NCI-H524 (cell line): ENCODE results near the gene HAVCR1.
A peak's percentile ranks its signal among the peaks of the same experiment; 100 is the strongest.
"Not testable (repeated sequence)": the region's sequence is repeated elsewhere in the genome, so short reads cannot be mapped to it uniquely, and the experiment has no call there.

Experiments used
- DNase-seq, 2 experiments: peaks; one replicate each; lab custom pipeline; 2025; lab: John Stamatoyannopoulos, UW

HAVCR1 gene

DNA sequence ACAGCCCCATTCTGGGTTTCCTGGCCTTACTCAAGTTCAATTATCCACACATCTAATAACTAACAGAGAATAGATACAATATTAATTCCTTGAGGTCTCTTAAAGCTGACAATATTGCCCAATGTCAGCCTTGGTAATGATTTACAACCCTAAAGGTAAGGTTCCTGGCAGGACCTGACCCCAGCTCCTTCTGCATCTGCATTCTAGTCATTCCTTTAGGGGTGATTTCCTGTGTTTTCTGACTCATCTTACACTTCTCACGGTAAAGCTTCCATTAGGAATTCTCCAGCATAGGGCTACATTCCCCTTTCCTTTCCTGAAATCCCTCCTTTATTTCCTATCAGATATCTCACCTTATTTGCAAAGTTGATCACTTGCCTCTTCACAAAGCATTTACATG is 9.3 kb downstream of the HAVCR1 start:
- no peak for DNase-seq

DNA sequence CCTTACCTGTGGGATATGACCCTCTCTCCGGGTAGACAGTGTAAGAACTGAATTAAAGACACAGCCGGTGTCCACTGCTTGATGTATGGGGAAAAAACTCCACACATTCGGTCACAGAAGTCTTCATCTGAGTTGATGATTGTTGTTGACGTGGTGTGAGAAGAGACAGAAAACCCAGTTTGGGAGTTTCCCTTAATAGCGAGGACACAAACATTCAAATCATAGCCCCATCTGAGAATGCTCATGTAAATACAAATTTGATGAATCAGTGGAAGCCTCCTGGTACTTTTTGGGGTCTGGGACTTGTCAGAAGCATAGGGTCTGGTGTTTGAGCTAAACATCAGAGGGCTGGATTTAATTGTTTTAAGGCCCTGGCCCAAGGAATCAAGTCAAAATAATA is 11.0 kb downstream of the HAVCR1 start:
- DNase-seq, result no peak

DNA sequence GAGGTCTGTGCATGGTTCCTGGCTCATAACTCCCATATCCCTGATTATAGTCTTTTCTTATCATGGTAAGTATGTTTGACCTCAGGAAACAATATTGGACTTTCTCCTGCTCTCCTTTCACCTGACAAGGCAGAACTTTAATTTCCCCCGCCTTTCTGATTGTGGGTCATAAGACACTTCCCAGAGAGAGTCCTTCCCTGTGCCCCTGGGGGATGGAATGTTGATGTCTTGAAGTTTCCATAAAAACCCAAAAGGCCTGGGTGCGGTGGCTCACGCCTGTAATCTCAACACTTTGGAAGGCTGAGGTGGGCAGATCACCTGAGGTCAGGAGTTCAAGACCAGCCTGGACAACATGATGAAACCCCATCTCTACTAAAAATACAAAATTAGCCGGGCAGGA is 11.9 kb downstream of the HAVCR1 start:
- DNase-seq, result not testable (repeated sequence)

DNA sequence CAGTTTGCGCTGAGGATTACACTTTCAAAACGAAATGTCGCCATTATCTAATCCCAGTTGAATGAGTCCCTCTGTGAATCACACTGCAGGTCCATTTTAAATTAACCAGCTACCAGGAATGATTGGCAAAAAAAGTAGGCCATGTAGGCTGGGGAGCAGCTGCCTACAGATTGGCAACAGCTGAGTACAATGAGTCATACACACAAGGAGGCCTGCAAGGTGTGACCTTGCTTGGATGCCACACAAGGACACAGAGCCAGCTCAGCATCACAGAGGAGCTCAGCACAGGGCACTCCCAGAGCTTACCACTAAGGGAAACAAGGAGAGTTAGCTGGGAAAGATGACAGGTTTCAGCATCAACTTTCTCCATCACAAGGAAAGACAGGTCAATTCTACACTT is 12.9 kb downstream of the HAVCR1 start:
- DNase-seq, result peak in 1 of 2 experiments; percentile 61

DNA sequence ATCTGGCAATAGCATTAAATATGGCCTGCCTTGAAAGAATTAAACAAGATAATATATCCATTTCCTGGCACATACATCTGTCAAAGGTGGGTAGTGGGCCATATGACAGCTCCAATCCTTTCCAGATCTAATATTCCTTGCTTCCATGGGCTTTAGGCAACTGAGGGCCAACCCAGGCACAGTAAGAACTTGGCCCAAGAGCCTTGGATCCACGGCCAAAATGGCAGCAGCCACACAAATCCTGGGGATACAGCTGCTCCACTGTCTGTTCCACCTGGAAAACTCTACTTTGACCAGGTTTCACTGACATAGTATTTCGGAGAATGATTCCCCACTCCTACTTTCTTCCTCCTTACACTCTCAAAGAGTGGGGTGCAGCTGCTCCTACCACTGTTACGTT is 13.3 kb downstream of the HAVCR1 start:
- DNase-seq, result peak in 1 of 2 experiments; percentile 1

DNA sequence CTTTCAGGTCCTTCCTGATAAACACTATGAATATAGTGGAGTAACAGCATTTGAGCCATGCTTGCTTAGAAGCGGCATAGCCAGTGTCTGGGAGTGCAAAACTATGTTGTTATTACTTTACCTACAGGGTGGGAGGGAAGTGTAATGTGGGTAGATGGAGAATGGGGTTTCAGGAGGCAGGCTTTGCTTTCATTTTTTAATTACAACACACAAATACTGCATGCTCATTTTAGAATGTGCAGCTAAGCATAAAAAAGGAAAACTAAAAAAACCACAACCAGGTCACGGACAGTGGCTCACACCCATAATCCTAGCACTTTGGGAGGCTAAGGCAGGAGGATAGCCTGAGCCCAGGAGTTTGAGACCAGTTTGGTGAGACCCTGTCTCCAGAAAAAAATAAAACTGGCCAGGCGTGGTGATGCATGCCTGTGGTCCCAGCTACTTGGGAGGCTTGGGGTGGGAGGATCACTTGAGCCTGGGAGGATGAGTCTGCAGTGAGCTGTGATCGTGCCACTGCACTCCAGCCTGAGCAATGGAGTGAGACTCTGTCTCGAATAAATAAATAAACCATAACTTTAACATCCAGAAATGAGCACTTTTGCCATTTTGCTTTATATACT is 20.2 kb downstream of the HAVCR1 start:
- no peak for DNase-seq

DNA sequence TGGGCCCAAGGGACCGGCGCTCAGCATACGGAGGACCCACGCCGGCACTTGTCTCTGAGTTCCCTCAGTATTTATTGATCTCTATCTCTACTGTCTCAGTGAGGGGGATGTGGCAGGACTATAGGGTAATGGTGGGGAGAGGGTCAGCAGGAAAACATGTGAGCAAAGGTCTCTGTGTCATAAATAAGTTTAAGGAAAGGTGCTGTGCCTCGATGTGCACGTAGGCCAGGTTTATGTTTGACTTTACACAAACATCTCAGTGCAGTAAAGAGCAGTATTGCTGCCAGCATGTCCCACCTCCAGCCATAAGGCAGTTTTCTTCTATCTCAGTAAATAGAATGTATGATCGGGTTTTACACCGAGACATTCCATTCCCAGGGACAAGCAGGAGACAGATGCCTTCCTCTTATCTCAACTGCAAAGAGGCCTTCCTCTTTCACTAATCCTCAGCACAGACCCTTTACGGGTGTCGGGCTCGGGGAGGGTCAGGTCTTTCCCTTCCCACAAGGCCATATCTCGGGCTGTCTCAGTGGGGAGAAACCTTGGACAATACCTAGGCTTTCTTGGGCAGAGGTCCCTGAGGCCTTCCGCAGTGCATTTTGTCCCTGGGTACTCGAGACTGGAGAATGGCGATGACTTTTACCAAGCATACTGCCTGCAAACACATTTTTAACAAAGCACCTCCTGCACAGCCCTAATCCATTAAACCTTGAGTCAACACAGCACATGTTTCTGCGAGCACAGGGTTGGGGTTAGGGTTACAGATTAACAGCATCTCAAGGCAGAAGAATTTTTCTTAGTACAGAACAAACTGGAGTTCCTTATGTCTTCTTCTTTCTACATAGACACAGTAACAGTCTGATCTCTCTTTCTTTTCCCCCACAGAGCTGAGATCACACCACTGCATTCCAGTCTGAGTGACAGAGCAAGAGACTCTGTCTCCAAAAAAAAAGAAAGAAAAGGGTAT is 24.5 kb downstream of the HAVCR1 start:
- DNase-seq, result peak; percentile 71 to 85

DNA sequence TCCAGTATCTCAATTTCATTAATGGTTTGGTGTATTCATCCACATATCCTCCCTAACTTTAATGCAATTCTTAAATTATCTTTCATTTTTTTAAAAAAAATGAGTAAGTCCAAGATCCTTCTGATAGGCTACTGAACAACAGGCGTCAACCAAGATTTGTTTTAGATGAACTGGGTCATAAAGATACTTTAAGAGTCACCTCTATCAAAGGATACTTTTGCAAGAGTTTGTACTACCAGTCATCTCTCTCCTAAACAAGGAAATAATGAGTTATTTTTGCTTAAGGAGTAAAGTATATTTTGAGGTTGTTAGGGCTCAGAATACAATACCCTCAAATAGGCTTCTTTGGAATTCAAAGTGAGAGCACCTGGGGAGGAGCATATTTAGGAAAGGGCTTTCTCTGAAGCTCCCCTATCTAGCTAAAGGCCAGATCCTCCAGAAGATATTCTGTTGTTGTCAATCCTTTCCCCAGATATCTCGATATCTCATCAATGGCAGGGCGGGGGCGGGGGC is 25.8 kb downstream of the HAVCR1 start:
- no peak for DNase-seq

DNA sequence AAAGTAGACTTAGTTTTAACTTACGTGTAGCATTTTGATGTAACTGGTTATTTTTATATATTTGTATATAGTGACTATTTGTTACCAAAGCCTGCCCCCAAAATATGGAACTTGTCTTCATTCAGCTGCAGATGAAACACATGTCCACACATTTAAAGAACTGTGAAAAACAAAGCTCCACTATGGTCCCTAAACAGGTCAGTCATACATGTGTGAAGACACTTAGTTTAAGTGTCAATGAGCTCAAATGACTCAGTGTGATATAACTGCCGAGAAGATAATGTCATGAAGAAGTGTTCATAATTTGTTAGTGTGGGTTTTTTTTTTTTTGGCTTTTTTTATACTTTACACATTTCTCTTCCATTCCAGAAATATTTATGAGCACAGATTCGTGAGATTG is 28.2 kb downstream of the HAVCR1 start:
- DNase-seq, result no peak

DNA sequence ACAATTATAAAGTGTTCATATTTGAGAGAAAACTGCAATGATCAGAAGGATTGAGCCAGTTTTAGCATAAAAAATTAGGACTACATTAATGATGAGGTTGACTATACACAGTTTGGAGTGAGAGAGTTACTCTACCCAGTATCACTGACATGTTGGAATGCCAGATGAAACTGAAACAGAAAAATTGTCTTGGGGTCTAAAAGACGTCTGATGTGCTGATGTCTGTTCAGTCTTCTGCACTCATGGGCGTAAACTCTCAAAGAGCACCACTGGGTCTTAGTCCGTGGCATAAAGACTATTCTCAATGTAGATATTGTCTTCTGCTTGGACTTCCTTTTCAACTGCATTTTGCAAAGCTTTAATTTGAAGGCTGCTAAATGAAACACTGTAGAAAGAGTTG is 29.5 kb downstream of the HAVCR1 start:
- no peak for DNase-seq

DNA sequence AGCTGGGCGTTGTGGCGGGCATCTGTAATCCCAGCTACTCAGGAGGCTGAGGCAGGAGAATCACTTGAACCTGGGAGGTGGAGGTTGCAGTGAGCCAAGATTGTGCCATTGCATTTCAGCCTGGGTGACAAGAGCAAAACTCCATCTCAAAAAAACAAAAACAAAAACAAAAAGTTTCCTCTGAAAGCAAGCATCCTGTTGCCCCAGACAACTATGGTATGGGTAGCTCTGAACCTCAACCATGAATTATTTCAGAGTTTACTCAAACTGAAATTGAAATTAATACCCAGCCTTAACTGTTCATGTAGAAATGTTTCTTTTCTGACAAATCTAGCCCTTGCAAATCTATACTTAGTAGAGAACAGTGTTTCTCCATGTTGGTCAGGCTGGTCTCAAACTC is 31.3 kb downstream of the HAVCR1 start:
- not testable (repeated sequence) for DNase-seq

DNA sequence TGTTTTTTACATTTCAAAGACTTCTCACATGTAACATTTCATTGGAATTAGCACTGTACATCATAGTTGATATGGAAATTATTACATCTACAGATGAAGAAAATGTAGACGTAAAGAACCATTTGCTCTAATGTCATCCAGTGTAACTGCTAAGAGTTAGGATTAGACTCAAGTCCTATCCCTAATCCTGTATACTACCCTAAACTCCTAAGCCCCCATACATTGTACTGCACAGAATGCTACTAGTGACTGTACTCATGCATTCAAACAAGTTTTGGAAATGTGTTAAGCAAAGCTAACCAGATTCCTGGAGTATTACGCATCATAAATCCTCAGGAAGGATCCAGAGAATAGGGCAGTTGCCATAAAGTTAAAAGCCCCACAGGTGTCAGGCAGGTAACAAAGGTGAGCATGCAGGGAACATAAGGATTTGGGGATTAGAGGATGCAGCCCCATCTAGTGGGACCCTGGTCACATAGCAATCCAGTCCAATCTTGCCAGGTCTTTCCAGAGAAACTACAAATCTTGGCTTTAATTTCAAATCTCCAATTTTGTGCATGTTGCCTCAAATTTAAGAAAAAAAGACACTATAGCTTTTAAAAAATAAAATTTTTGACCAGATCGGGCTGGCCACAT is 32.0 kb downstream of the HAVCR1 start:
- DNase-seq, result peak in 1 of 2 experiments; percentile 35

DNA sequence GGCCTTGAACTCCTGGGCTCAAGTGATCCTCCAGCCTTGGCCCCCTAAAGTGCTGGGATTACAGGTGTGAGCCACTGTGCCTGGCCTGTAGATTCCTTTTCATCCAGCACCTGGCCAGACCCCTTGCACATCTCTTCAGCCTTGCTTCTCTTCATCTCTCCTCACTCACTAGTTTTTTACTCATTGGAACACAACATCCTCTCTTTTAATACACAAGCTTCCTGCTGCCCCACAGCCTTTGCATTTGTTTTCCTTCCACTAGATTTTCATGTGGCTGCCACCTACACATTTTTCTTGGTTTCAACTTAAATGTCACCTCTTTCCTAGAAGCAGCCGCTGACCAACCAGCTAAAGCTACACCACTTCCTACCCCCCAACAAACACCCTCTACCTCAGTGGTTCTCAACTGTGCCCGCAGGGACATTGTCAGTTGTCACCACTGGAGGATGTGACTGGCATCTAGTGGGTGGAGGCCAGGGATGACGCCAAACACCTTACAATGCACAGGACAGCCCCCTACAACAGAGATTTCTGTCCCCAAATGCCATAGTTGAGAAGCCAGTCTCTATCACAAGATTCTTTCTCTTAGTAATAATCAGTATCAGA is 33.7 kb downstream of the HAVCR1 start:
- no peak for DNase-seq

DNA sequence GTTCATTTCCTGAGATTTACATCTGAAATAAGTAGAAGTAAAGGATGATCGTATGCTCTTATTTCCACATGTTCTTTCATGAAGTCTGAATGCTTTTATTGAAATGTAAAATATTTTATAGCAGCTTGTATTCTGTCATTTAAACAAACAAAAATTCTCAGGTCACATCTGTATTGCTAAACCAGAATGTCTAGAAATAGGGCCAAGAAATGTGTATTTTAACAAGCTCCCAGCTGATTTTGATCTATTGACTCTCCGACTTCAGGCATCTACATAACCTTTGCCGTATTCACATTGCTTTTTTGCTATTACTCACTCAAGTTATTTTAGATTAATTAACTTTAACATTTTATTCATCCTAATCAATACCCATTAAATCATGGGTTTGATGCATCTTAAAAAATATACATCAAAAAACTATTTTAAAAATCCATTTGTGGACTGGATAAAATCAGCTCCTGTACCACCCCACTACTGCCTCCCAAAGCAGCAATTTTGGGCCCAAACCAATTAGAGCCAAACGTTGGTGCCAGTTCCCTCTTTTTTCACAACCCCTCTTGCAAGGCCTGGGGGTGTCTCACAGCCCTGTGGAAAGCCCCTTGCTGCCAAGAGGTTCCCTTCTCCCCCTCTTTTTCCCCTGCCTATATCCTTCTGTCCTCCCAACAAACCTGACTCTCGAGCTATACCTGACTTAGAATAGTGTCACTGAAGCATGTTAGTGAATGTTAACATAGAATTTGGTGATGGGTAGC is 34.5 kb downstream of the HAVCR1 start:
- DNase-seq, result no peak

DNA sequence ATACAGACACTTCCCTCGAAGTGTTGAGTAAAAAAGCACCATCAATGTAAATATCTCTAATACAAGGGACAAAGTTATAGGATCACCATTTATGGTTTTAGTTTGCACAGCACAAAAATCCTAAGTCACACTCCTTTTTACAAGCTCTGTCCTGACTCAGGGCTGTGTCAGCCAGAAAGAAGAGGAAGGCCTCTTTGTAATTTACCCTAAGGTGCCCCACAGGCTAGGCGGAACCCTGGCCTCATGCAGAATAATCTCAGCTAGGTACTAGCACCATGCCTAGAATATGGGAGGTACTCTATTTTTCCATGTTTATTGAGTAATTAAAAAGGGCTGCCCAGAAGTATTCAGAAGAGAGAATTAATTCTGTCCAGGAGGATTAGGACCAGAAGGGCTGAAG is 36.9 kb downstream of the HAVCR1 start:
- DNase-seq, result no peak

DNA sequence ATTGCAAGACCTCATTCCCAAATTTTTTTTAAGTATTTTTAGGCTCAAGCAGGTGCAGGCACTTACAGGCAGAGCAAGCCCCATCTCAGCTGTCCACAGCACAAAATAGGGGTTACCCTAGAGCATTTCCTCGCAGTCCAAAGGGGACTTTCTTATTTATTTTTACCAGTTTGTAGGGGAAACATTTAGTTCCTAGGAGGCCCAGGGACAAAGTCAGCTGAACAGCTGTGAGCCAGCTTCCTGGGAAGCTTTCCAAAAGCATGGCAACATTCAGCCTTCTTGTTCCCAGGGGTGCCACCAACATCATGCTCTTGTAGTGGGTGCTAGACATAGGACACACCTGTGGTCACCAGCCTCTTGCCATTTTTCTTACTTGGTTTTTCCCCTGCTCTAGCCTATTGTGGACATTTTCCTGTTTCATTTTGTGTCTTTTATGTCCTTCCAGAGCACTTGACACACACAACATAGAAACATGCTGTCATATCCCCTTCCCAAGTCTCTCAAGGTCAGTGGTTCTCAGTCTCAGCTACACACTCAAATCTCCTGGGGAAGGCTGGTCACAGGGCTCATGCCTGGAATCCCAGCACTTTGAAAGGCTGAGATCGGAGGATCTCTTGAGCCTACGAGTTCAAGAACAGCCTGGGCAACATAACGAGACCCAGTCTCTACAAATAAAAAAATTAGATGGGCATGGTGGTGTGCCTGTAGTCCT is 38.2 kb downstream of the HAVCR1 start:
- no peak for DNase-seq

DNA sequence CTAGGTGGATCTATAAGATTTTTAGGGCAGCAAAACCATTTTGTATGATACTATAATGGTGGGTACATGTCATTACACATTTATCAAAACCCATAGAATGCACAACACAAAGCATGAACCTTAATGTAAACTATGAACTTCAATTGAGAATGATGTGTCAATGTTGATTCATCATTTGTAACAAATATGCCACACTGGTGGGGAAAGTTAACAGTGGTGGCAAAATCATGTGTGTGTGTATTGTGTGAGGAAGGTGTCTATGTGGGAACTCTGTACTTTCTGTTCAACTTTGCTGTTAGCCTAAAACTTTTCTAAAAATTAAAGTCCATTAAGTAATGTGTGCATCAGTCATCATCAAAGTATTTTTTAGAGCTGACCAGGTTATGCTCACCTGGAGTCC is 38.9 kb downstream of the HAVCR1 start:
- no peak for DNase-seq

DNA sequence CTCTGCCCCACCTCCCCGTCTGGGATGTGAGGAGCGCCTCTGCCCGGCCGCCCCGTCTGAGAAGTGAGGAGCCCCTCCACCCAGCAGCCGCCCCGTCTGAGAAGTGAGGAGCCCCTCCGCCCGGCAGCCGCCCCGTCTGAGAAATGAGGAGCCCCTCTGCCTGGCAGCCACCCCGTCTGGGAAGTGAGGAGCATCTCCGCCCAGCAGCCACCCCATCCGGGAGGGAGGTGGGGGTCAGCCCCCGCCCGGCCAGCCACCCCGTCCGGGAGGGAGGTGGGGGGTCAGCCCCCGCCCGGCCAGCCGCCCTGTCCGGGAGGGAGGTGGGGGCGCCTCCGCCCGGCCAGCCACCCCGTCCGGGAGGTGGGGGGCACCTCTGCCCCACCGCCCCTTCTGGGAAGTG is 44.8 kb downstream of the HAVCR1 start:
- not testable (repeated sequence) for DNase-seq

DNA sequence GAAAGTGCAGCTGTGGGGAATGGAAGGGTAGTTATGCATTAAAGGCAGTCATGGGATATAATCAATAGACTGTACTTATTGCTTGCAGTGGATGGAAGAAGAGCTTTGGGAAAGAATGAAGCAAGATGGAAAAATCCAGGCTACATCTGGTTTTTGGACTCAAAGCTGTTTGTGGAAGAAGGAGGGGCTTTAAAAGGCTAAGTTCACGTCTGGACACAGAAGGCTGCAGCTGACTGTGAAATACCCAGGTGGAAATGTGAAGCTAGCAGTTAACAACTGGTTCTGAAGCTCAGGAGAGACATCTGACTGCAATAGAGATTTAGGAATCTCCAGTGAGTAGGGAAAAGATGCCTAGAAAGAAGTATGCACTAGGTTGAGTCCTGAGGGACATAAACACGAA is 52.7 kb downstream of the HAVCR1 start:
- DNase-seq, result no peak

DNA sequence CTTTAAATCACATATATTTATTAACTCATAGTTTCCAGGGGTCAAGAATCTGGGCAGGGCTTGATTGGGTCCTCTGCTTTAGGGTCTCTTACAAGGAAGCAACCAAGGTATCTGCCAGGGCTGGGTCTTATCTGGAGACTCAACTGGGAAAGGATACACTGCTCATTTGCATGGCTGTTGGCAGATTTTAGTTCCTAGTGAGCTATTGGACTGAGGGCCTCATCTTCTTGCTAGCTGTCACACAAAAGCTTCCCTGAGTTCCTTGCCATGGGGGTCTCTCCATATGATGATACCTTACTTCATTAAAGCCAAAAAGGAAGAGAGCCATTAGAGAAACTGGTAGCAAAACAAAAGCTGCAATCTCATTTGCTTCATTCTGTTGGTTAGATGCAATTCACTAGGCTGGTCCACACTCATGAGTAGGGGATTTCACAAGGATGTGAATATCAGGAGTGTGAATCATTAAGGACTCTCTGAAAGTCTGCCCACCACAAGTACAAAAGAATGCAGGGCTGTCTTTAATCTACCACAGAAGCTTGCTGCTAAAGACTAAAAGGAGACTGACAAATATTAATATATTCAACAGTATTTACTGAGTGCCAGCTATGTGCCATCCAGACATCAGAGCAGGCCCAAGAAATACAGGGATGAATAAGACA is 53.9 kb downstream of the HAVCR1 start:
- DNase-seq, result no peak
